HG02759 (cell line): ENCODE results near the gene SH3GL1.

ENCODE experiments used
- ATAC-seq: cut with Tn5 transposase; IDR thresholded peaks from one replicate; pipeline ENCODE4 v1.9.1; 2021; ENCODE audit warnings: mild to moderate bottlenecking, moderate library complexity; ENCODE audit not compliant: unreplicated experiment

SH3GL1 gene

GRCh38 chr19:4320419-4320818 is 79.9 kb downstream of the SH3GL1 start:
- ATAC-seq = no peak

GRCh38 chr19:4319067-4319718 is 81.2 kb downstream of the SH3GL1 start:
- ATAC-seq = no peak

- ATAC-seq = no peak
These were observed 81.9 kb downstream of the SH3GL1 start for GRCh38 chr19:4318460-4318859.

- ATAC-seq = no peak
These were observed 83.4 kb downstream of the SH3GL1 start for GRCh38 chr19:4316956-4317355.

GRCh38 chr19:4313847-4314490 is 86.4 kb downstream of the SH3GL1 start:
- no peak for ATAC-seq
